Astrocyte (in vitro differentiated cells and primary cell): ENCODE data around the gene ITPRIP.

Experiments
- EZH2 ChIP-seq: IDR thresholded peaks from 2 replicates; pipeline ENCODE4 v1.6.1; 2012; ENCODE audit warnings: mild to moderate bottlenecking, low read length, inconsistent platforms; ENCODE audit not compliant: insufficient read depth
- TF ChIP-seq, protein P1 (sequence below): IDR thresholded peaks from 2 replicates; pipeline ENCODE4 v1.5.1; 2011; ENCODE audit warnings: low read depth, mild to moderate bottlenecking, inconsistent platforms, low read length, moderate library complexity; ENCODE audit not compliant: insufficient read depth

DNA sequence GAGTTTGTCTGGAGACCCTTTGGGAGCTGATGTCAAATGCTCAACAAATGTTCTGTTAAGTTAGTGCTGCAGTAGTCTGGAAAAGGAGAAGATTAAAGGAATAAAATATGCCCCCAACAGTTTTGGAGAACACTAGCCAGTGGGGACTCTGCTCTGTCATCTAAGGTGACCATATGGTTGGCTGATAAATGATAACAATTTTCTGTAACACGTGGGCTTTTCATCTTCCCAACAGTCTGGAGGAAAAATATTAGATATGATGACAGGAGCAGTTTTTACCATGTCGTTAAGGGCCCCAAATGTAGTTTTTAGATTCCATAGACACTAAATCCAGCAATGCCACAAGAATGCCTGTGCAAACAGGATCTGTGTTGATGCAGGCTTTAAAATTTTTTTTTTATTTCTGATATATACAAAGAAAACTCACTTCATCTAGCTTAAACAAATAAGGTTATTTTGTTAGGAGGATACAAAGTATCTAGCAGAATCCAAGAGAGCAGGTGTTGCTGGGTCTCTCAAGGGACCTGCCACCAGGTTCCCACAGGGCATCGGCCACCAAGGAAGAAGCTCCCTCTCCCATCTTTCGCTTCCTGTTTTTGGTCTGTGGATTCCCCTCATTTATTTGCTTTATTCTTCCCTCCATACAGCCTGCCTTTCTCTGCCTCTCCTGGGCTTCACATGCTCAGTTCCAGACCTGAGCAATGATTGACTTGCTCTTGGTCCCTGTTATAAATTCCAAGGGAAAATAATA, 9.2 kb upstream of the ITPRIP start:
- TF ChIP-seq, protein P1, sequence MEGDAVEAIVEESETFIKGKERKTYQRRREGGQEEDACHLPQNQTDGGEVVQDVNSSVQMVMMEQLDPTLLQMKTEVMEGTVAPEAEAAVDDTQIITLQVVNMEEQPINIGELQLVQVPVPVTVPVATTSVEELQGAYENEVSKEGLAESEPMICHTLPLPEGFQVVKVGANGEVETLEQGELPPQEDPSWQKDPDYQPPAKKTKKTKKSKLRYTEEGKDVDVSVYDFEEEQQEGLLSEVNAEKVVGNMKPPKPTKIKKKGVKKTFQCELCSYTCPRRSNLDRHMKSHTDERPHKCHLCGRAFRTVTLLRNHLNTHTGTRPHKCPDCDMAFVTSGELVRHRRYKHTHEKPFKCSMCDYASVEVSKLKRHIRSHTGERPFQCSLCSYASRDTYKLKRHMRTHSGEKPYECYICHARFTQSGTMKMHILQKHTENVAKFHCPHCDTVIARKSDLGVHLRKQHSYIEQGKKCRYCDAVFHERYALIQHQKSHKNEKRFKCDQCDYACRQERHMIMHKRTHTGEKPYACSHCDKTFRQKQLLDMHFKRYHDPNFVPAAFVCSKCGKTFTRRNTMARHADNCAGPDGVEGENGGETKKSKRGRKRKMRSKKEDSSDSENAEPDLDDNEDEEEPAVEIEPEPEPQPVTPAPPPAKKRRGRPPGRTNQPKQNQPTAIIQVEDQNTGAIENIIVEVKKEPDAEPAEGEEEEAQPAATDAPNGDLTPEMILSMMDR = no peak
- TF ChIP-seq EZH2 = no peak
